ENCODE results near the gene TMIGD1. TPM values are rescaled to one million over a fixed set of nuclear protein-coding genes. Genes with fewer than 3 reads are reported as not detected.

Gene TMIGD1
- total RNA-seq, 4 donors from 2014 or later, result not detected

- intact Hi-C loops (cut with DNase I; ENCODE audit: low total_unique reads), result no loop called here
- WGBS, 2 donors, result 96% methylated on average over 1 of the region's 1 CpG
These were observed 41.8 kb upstream of the TMIGD1 start for GRCh38 chr17:30375661-30376060.

DNA sequence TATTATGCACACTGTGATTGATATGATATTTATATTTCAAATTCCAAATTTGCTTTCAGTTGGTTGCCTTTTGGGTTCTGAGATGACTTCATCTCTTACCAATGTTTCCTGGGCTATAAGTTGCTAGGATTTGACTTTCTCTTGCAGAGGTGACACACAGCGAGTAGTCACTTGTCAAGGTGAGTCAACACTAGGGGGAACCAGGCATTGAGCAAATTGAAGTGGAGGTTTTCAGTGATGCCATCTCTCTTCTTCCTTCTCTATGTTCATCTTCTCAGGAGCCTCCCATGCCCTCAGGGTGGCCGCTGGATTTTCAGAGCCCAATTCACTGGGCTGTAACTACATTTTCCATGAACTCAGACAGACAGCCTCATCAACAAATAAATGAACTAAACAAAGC is 38.9 kb upstream of the TMIGD1 start:
- no peak for TF ChIP-seq POLR2A (IDR thresholded peaks at IDR 0.05)
- TF ChIP-seq CTCF (IDR thresholded peaks at IDR 0.05), result no peak
- no peak overlapping the region for H3K4me3 ChIP-seq (ENCODE audit: low read depth, poor library complexity, severe bottlenecking)

More at GRCh38 chr17:30375661-30376060, 41.8 kb upstream of the TMIGD1 start:
- TF ChIP-seq POLR2A (IDR thresholded peaks at IDR 0.05) (no peak), CTCF (IDR thresholded peaks at IDR 0.05) (no peak)
- no peak overlapping the region for H3K4me3 ChIP-seq (ENCODE audit: low read depth, poor library complexity, severe bottlenecking)
- DNase-seq (ENCODE audit: low spot score in 2 of 2), result no peak

GRCh38 chr17:30369995-30370394 is 36.1 kb upstream of the TMIGD1 start:
- no peak for DNase-seq (ENCODE audit: low spot score in 2 of 2)
- intact Hi-C loops (cut with DNase I; ENCODE audit: low total_unique reads), result no loop called here
- TF ChIP-seq POLR2A (IDR thresholded peaks at IDR 0.05), result no peak
- no peak for TF ChIP-seq CTCF (IDR thresholded peaks at IDR 0.05)
- no peak overlapping the region for H3K4me3 ChIP-seq (ENCODE audit: low read depth, poor library complexity, severe bottlenecking)

More for the DNA sequence above, 38.9 kb upstream of the TMIGD1 start:
- no peak for DNase-seq (ENCODE audit: low spot score in 2 of 2)
- intact Hi-C loops (cut with DNase I; ENCODE audit: low total_unique reads), result no loop called here
- 55 to 60% methylated on average over 2 of the region's 2 CpGs for WGBS, 2 donors

DNA sequence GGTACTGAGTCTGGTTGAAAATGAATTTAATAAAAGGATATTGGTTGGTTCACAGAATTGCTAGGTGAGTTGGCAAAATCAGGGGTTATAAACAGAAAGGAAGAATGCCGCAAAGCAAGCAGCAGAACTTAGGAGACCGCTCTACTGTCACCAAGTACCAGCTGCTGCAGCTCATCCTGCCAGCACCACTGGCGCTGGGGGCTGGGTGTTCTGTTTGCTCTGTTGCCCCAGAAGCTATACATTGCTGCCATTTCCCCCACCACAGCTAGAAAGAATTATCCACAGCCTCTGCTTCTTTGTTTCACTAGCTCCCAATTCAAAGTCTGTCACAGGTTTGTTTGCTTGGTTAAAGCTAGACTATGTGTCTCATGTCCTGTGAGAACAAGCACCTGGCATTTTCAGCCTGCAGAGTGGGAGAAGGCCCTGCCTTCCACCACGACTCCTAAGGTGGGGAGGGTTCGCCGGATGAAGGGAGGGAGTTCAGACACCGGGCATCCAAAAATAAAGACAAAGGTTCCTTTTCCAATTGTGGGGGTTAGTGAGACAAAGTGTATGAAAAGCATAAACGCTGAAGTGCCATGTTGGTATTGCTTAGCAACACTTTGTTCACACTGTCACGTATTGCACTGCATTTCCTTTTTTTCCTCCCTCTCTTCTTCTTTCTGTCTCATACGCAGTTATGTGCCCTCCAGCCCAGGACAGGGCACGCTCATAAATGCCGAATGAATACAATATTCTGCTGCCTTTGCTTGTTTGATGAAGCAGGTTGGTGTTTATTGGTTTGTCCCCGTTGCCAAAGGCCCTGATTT is 35.3 kb upstream of the TMIGD1 start:
- intact Hi-C loops (cut with DNase I; ENCODE audit: low total_unique reads), result no loop called here
- no peak for DNase-seq (ENCODE audit: low spot score in 2 of 2)
- no peak for TF ChIP-seq POLR2A (IDR thresholded peaks at IDR 0.05)
- WGBS, 2 donors, result 80 to 88% methylated on average over 13 of the region's 13 CpGs
- H3K4me3 ChIP-seq (ENCODE audit: low read depth, poor library complexity, severe bottlenecking), result no peak overlapping the region

DNA sequence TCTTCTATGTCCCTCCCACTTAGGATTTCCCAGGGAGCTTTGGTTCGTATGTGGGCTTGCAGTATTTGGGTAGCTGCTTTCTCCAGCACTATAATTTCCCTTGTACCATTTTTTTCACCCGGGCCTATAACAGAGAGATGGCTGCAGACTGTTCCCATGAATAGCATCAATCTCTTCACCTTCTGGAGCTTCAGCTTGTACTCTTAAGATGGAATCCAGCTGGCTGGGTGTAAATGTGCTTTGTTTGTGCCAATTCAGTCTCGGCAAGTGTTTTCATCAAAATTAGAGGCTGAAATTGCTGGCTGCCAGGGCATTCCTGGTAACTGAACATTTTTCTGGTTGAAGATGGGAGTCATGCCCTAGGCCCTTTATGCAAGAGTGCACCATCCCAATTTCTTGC is 32.7 kb upstream of the TMIGD1 start:
- DNase-seq (ENCODE audit: low spot score in 2 of 2), result no peak
- TF ChIP-seq POLR2A (IDR thresholded peaks at IDR 0.05) (no peak), CTCF (IDR thresholded peaks at IDR 0.05) (no peak)
- H3K4me3 ChIP-seq (ENCODE audit: low read depth, poor library complexity, severe bottlenecking), result no peak overlapping the region
- WGBS, 2 donors, result 58 to 59% methylated on average over 3 of the region's 3 CpGs
- intact Hi-C loops (cut with DNase I; ENCODE audit: low total_unique reads), result no loop called here

DNA sequence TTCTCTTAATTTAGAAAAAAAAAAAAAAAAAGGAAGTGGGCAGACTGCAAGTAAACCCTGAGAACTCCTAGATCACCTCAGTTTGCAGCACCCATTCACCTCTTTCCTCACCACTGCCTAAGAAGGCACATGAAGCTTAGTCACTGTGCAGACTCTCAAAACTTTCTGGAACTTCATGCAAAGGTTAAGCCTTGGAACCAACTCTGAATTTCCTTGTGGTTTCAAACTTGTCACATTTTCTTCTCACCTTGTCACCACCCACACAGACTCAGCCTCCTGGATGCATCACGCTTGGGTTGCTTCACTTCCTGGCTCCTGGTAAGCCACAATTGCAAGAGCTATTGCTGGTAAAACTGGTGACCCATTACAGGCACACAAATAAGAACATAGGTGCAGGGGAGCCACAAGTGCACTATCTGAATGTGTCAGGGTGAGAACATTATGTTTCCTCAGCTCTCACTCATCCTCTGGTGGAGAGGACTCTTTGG is 29.9 kb upstream of the TMIGD1 start:
- WGBS, 2 donors, result 32 to 43% methylated on average over 1 of the region's 1 CpG
- intact Hi-C loops (cut with DNase I; ENCODE audit: low total_unique reads), result no loop called here
- no peak overlapping the region for H3K4me3 ChIP-seq (ENCODE audit: low read depth, poor library complexity, severe bottlenecking)
- TF ChIP-seq POLR2A (IDR thresholded peaks at IDR 0.05) (no peak), CTCF (IDR thresholded peaks at IDR 0.05) (no peak)
- no peak for DNase-seq (ENCODE audit: low spot score in 2 of 2)

Data from lower leg skin (tissue), 4 donors.